H1 (cell line): Measurements from ENCODE around the gene CSRNP3. TPM values are rescaled to one million over a fixed set of nuclear protein-coding genes. Genes with fewer than 3 reads are reported as not detected.

Source experiments
- MAFK ChIP-seq: IDR thresholded peaks from 2 replicates; pipeline ENCODE4 v1.6.1; 2012; ENCODE audit warnings: low read depth, mild to moderate bottlenecking, improper control_type of control experiment, low read length
- polyA plus RNA-seq, 7 experiments: library from polyadenylated mRNA; depleted of rRNA in 3 of 7; stranded (reverse) in 5 of 7; unstranded in 2 of 7; fragments of >200 nt in 5 of 7; fragments of 200-250 nt in 2 of 7; gene quantifications; 1 replicate in 5 of 7; 2 replicates in 1 of 7; 4 replicates in 1 of 7; pipeline versions ENCODE4 v1.2.1 to v1.2.3, GENCODE V29; 2011 to 2013; ENCODE audit warnings: missing spikeins in 2 of 7, mixed read lengths in 2 of 7
- total RNA-seq: library from RNA; stranded (reverse); fragmentation: NEBNext Ultra II Directional; extraction: Animal tissue kit (Norgen Biotek cat#: 25700); gene quantifications from 2 replicates; pipeline ENCODE4 v1.2.1, GENCODE V29; 2021

CSRNP3 gene
- total and polyA plus RNA-seq, 2 of the 8 experiments (the other 6 are each of a cell fraction or from before 2014, with no cell fraction given): 1.3 to 6.5 TPM

DNA sequence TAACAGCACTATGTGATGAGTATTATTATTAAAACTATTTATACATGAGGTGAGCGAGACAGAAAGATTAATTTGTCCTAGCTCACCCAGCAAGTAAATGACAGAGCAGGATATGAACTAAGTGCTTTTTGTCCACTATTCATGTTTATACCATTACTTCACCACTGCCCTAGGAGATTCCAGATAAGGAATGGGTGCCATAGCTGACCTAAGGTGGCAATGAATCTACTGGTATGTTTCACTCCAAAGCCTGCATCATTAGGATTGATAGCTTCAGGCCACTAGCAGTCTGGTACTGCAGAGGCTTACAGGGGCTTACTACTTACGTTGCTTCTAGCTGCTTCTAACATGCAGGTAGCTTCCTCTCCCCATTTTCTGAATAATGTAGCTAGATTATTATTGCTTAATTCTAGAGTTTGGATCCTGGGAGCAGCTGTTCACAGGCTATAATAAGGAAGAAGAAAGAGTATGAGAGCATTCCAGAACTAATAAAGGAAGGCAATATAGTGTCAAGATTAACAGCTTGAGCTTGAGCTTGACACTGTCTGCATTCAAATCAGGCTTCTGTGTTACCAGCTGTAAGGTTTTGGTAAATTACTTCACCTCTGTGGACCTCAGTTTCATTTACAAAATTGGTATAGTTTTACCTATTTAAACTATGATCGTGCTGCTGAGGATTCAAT lies 170.9 kb downstream of the CSRNP3 start (continued):
- no peak for TF ChIP-seq MAFK
